Nephron (organoid): Measurements from ENCODE around the gene RALGPS1.

ENCODE experiments used
- H3K27ac Mint-ChIP-seq, 3 experiments: 2 replicates each; pipeline ENCODE4 v1.8.0; 2020; ENCODE audit warnings: mixed read lengths in 3 of 3, mild to moderate bottlenecking in 2 of 3, moderate library complexity in 1 of 3
- H3K27me3 Mint-ChIP-seq: 2 replicates; pipeline ENCODE4 v1.8.0; 2021; ENCODE audit warnings: low read depth, mild to moderate bottlenecking, moderate library complexity, mixed read lengths
- H3K36me3 Mint-ChIP-seq: 2 replicates; pipeline ENCODE4 v1.8.0; 2020; ENCODE audit warnings: low read depth, mixed read lengths
- H3K4me1 Mint-ChIP-seq: 2 replicates; pipeline ENCODE4 v1.8.0; 2020; ENCODE audit warnings: mixed read lengths
- H3K4me3 Mint-ChIP-seq, 3 experiments: 2 replicates each; pipeline ENCODE4 v1.8.0; 2020; ENCODE audit warnings: mild to moderate bottlenecking in 3 of 3, mixed read lengths in 3 of 3, moderate library complexity in 2 of 3
- H3K9me3 Mint-ChIP-seq: 2 replicates; pipeline ENCODE4 v1.8.0; 2020; ENCODE audit warnings: mixed read lengths
- CTCF ChIP-seq, 3 experiments: fragments of 200-600 bp; sonication (generic); IDR thresholded peaks; one replicate each; pipeline ENCODE4 v1.5.0; 2021; ENCODE audit warnings: antibody characterized with exemption in 3 of 3; ENCODE audit not compliant: unreplicated experiment in 3 of 3

RALGPS1 gene

GRCh38 chr9:126876531-126876930 is 38.1 kb upstream of the RALGPS1 start:
- peaks cover 14% of the 10 kb centered on the region for H3K4me1 Mint-ChIP-seq
- H3K9me3 Mint-ChIP-seq, result no peaks in the 10 kb centered on the region
- H3K27ac Mint-ChIP-seq, result peak overlapping the region; percentile 43 to 74 (median 68)
- no peak for TF ChIP-seq CTCF (IDR thresholded peaks at IDR 0.05; ENCODE audit: unreplicated experiment in 3 of 3)
- no peak overlapping the region for H3K4me3 Mint-ChIP-seq
- peaks cover 39% of the 10 kb centered on the region for H3K36me3 Mint-ChIP-seq
- no peaks in the 10 kb centered on the region for H3K27me3 Mint-ChIP-seq

DNA sequence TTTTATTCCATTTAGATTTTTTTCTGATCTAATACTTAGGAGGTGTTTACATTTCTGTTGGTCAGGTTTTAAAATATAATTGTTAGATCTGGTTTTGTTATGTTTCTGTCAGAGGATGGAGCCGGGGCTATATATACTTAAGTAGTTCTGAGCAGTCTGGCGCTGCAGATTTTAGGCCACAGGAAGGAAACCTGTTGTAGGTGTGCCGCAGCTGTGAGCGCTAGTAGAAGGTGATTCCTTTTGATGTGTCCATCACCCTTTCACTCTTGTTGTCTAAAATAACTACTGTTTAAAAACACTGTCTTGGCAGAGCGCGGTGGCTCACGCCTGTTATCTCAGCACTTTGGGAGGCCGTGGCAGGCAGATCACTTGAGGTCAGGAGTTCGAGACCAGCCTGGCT is 37.2 kb upstream of the RALGPS1 start:
- no peak for TF ChIP-seq CTCF (IDR thresholded peaks at IDR 0.05; ENCODE audit: unreplicated experiment in 3 of 3)
- no peaks in the 10 kb centered on the region for H3K9me3 Mint-ChIP-seq
- peaks cover 46% of the 10 kb centered on the region for H3K36me3 Mint-ChIP-seq
- H3K27ac Mint-ChIP-seq, result peak overlapping the region in 1 of 3 experiments; percentile 10
- H3K4me3 Mint-ChIP-seq, result no peak overlapping the region
- H3K4me1 Mint-ChIP-seq, result peaks cover 14% of the 10 kb centered on the region
- H3K27me3 Mint-ChIP-seq, result no peaks in the 10 kb centered on the region

- Mint-ChIP-seq H3K27ac (no peak overlapping the region), H3K4me1 (peaks cover 14% of the 10 kb centered on the region), H3K4me3 (no peak overlapping the region), H3K9me3 (no peaks in the 10 kb centered on the region), H3K36me3 (peaks cover 44% of the 10 kb centered on the region), H3K27me3 (no peaks in the 10 kb centered on the region)
- no peak for TF ChIP-seq CTCF (IDR thresholded peaks at IDR 0.05; ENCODE audit: unreplicated experiment in 3 of 3)
These were observed 35.3 kb upstream of the RALGPS1 start for GRCh38 chr9:126879288-126879687.

DNA sequence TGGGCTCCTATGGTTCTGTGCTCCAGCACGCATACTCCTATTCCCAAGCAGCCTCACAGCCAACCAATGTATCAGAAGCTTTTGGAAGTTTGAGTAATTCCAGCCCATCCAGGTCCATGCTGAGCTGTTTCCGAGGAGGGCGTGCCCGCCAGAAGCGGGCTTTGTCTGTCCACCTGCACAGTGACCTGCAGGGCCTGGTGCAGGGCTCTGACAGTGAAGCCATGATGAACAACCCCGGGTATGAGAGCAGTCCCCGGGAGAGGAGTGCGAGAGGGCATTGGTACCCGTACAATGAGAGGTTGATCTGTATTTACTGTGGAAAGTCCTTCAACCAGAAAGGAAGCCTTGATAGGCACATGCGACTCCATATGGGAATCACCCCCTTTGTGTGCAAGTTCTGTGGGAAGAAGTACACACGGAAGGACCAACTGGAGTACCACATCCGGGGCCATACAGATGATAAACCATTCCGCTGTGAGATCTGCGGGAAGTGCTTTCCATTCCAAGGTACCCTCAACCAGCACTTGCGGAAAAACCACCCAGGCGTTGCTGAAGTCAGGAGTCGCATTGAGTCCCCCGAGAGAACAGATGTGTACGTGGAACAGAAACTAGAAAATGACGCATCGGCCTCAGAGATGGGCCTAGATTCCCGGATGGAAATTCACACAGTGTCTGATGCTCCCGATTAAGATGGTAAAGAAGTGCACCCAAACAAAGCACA is 34.2 kb upstream of the RALGPS1 start:
- peaks cover 40% of the 10 kb centered on the region for H3K36me3 Mint-ChIP-seq
- no peak for TF ChIP-seq CTCF (IDR thresholded peaks at IDR 0.05; ENCODE audit: unreplicated experiment in 3 of 3)

GRCh38 chr9:126880947-126881332 is 33.6 kb upstream of the RALGPS1 start:
- H3K36me3 Mint-ChIP-seq, result peaks cover 37% of the 10 kb centered on the region
- H3K4me3 Mint-ChIP-seq, result no peak overlapping the region
- H3K27me3 Mint-ChIP-seq, result no peaks in the 10 kb centered on the region
- no peaks in the 10 kb centered on the region for H3K9me3 Mint-ChIP-seq
- peaks cover 11% of the 10 kb centered on the region for H3K4me1 Mint-ChIP-seq
- H3K27ac Mint-ChIP-seq, result no peak overlapping the region
- no peak for TF ChIP-seq CTCF (IDR thresholded peaks at IDR 0.05; ENCODE audit: unreplicated experiment in 3 of 3)

More for the DNA sequence above, 34.2 kb upstream of the RALGPS1 start:
- Mint-ChIP-seq H3K9me3 (no peaks in the 10 kb centered on the region), H3K4me3 (no peak overlapping the region), H3K27me3 (no peaks in the 10 kb centered on the region), H3K4me1 (peaks cover 14% of the 10 kb centered on the region), H3K27ac (no peak overlapping the region)

- no peak overlapping the region for H3K4me3 Mint-ChIP-seq
- peaks cover 32% of the 10 kb centered on the region for H3K36me3 Mint-ChIP-seq
- peaks cover 7% of the 10 kb centered on the region for H3K4me1 Mint-ChIP-seq
- H3K27me3 Mint-ChIP-seq, result no peaks in the 10 kb centered on the region
- no peak for TF ChIP-seq CTCF (IDR thresholded peaks at IDR 0.05; ENCODE audit: unreplicated experiment in 3 of 3)
- no peaks in the 10 kb centered on the region for H3K9me3 Mint-ChIP-seq
- H3K27ac Mint-ChIP-seq, result no peak overlapping the region
These were observed 31.8 kb upstream of the RALGPS1 start for GRCh38 chr9:126882746-126883145.
